D341Med (cell line): ENCODE data around the gene GTF2H2.
A peak's percentile ranks its signal among the peaks of the same experiment; 100 is the strongest.
"Not testable (repeated sequence)": the region's sequence is repeated elsewhere in the genome, so short reads cannot be mapped to it uniquely, and the experiment has no call there.

Source experiments
- DNase-seq: peaks from one replicate; pipeline ENCODE4 v3.0.0; 2012; ENCODE audit warnings: low spot score

The GTF2H2 gene

GRCh38 chr5:71013575-71013974, 53.9 kb downstream of the GTF2H2 start:
- peak; percentile 1 for DNase-seq

DNA sequence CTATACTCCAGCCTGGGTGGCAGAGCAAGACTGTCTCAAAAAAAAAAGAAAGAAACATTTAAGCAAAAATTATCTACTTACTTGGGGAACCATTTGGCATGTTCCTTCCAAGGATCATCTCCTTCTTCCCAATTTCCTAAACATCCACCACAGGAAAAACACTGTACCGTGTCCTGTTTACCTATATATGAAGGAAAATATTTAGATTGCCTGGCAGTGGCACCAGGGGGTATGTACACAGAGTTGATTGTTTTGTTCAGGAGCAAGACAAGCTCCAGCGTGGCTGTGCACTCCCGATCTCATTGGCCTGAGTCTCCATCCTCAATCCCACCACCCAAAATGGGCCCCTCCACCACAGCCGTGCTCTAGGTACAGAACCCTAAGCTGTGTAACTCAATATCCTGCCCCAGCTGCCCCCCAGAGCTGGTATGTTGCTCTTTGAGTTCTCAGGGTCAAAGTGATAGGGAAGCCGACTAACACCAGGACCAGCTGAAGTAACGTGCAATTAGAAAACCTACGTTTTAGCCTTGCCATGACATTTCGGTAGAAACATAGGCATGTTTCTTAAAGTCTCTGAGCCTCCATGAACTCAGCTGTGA, 56.2 kb downstream of the GTF2H2 start:
- DNase-seq: no peak

DNA sequence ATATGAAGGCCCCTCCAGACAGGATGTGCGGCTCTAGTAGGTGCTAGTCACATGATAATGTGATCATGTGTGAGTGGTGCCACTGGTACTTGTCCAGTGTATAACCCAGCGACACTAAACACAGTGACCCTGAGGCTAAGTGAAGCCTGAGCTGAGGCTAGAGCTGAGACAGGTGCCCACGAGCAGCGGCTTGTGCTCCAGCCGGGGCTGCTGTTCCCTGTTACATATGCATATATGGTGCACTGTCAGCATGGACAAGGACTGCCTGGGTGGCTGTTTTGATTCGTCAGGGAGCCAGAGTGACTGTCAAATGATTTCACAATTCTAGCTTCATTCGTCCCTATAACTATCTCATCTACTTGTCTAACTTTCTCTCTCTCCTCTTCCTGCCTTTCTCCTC, 60.5 kb downstream of the GTF2H2 start:
- DNase-seq: not testable (repeated sequence)
